Omental fat pad (tissue), 4 donors: ENCODE measurements around the gene TOX4. TPM values are rescaled to one million over a fixed set of nuclear protein-coding genes. Genes with fewer than 3 reads are reported as not detected.
"Not testable (repeated sequence)": the region's sequence is repeated elsewhere in the genome, so short reads cannot be mapped to it uniquely, and the experiment has no call there.

Source experiments
- ATAC-seq: fragments of 150-250 bp; one replicate; pipeline ENCODE4 v1.9.1; 2016; ENCODE audit warnings: mild to moderate bottlenecking, moderate library complexity; ENCODE audit not compliant: low FRiP score
- DNase-seq: peaks from one replicate; pipeline ENCODE4 v3.0.0-alpha.2; 2019; ENCODE audit warnings: low spot score
- total RNA-seq, 4 donors: library from RNA; depleted of rRNA; stranded (reverse); fragments of >200 nt; gene quantifications; one replicate each; pipeline ENCODE4 v1.1.0, GENCODE V29; 2016
- TF ChIP-seq, protein P1 (sequence below), 3 donors: fragments of 450-650 bp; IDR thresholded peaks; one replicate each; pipeline ENCODE4 v1.5.1; 2016 to 2017; ENCODE audit warnings: antibody characterized with exemption in 3 of 3, mild to moderate bottlenecking in 3 of 3, moderate library complexity in 2 of 3

TOX4 gene
- total RNA-seq, result 10 to 100 TPM; 37.8 to 79.6 (median 56.8) TPM

DNA sequence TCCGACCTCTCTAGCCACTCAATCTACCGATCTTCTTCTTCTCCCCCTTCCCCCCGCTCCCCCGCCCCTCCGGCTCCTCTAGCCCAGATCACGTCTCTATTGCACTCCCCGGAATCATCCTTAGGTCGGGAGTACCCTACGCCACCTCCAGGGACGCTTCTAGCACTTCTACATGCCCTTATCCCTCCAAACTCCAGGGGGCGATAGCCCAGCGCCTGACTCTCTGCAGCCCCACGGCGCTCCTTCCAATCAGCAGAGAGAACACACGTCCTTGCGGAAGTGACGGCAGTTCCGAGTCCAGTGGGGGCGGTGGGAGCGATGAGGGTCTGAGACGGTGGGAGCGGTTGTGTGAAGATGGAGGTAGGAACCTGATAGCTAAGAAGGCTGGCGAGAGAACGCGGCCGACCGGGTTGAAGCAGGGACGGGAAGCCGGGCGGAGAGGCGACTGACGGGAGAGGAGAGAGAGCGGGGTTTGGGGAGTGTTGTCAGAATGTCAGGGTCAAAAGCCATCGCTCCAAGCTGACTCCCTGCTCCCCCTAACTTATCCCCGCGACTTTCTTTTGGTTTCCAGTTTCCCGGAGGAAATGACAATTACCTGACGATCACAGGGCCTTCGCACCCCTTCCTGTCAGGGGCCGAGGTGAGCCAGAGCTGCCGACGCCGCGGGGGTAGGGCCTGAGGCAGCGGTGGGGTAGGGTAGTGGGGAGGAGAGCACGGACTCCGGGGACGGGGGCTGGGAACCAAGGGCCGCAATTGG lies at the start of gene TOX4, which contains the start of gene RAB2B:
Gene TOX4 (plus strand): TSS at position 271 of the 757 bp plus-strand sequence. CDS start 84 bp downstream, at position 355.
Gene RAB2B (minus strand): TSS at position 35 of the 757 bp plus-strand sequence. CDS start 87 bp downstream, outside the sequence.
- peak; percentile 100 for ATAC-seq
- peak; percentile 89 for DNase-seq
- TF ChIP-seq, protein P1, sequence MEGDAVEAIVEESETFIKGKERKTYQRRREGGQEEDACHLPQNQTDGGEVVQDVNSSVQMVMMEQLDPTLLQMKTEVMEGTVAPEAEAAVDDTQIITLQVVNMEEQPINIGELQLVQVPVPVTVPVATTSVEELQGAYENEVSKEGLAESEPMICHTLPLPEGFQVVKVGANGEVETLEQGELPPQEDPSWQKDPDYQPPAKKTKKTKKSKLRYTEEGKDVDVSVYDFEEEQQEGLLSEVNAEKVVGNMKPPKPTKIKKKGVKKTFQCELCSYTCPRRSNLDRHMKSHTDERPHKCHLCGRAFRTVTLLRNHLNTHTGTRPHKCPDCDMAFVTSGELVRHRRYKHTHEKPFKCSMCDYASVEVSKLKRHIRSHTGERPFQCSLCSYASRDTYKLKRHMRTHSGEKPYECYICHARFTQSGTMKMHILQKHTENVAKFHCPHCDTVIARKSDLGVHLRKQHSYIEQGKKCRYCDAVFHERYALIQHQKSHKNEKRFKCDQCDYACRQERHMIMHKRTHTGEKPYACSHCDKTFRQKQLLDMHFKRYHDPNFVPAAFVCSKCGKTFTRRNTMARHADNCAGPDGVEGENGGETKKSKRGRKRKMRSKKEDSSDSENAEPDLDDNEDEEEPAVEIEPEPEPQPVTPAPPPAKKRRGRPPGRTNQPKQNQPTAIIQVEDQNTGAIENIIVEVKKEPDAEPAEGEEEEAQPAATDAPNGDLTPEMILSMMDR (IDR thresholded peaks at IDR 0.05), result peak in 2 of 3 donors; percentile 99

DNA sequence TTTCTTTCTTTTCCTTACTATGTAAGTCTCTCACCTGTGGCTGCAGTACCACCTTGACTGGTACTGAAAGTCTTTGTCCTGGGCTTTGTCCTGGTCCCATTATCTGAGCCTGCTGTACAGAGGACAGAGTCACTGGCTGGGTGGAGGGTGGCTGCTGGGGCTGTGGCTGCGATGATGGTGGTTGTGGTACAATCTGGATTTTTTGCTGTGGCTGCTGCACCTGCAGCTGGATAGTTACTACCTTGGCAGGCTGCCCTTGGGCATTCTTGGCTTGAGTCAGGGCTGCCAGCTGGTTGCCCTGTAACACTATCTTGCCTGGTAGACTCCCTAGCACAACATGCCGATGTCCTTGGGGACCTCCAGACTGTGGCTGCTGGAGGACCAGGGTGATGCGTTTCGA lies 48.1 kb upstream of the TOX4 start:
- DNase-seq, result no peak
- TF ChIP-seq, protein P1 (IDR thresholded peaks at IDR 0.05), result no peak
- no peak for ATAC-seq

DNA sequence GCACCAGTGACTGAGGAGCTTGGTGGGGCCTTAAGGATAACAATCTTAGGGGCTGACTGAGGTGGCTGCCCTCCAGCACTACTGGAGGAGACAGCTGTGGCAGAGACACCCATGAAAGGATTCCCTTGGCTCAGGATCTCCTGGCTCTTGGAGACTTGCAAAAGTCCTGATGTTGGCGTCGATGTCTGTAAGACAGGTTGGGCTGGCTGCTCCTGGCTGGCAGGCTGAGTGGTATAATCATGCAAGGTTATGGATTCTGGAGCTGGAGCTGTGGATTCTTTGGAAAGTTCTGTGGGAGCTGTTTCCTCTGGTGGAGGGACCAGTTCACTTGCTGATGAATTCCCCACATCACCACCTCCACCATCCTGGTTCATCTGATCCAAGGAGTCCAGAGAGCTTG lies 45.9 kb upstream of the TOX4 start:
- TF ChIP-seq, protein P1 (IDR thresholded peaks at IDR 0.05), result no peak
- DNase-seq (no peak), ATAC-seq (no peak)

DNA sequence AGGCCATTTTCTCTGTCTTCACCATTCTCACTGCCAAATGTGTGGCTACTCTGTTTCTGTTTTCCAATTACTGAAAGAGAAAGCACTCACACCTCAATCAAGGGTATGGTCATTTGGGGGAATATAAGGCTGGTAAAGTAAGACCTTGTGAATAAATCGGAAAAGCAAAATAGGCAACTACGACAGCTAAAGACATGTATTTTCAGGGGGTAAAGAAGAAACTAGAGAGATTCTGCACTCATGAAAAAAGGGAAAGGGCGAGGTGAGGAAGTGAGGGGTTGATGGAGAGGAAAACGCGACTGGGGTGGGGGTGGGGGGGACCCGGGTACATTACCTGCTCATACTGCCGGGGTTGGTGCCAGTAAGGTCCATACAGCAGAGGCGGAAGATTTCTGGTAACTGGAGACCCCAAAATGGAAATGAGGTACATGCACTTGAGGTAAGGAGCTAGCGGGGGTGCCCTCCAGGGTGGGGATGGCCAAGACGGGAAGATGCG lies 40.4 kb upstream of the TOX4 start:
- no peak for ATAC-seq
- TF ChIP-seq, protein P1 (IDR thresholded peaks at IDR 0.05), result no peak
- DNase-seq, result no peak

DNA sequence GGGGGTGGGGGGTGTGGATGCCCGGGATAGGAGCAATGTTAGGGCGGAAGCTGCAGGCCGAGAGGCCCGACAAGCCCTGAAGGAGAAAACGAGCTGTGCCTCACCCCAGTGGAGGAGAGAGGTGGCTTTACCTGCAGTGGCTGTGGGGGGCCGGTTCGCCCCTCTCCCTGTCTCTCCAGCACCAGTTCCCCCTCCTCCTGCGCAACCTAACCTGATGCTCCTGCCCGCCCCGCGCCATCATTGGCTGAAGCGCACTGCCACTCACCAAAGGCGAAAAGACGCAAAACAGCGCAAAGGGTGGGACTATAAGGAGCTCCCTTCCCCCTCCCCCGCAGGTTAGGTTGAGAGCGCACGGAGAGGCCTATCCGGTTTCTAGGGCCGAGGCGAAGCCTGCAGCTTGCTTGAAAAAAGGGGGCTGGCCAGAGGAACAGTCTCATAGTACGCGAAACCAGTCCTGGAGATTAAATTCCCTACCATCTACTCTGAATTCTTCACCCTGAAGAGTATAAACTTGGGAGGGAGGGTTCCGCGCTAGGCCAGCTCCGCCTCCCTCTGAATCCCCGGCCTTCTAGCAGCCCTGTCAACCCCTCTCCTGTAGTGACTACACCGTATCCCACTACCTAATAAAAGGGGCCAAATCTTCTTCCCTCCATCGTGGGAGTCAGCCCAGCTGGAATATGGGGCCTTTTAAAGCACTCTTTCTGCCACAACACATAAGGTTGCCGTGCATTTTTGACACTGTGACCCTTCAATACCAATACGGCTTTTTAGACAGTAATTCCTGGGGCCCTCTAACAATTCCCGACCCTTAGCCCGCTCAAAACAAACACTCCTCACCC lies 39.7 kb upstream of the TOX4 start:
- ATAC-seq (peak; percentile 99), DNase-seq (peak; percentile 99)
- TF ChIP-seq, protein P1 (IDR thresholded peaks at IDR 0.05), result no peak

DNA sequence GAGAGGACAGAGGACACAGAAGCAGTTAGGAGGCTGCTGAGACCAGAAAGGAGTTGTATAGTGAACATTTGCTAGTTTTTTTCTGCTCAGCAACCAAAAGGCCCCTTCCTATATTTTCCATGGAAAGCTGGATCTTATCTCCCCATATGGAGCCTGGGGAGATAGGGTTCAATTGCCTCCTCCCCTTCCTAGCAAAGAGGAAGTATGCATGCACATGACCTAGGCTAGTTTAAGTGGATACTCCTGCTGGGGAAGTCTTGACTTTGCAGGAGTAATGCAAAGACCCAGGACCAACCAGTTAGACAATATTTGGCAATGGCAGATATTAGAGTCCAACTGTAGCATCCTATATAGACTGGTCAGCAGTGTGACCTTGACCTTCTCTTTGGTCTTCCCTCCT lies 36.1 kb upstream of the TOX4 start:
- DNase-seq, result no peak
- no peak for ATAC-seq
- TF ChIP-seq, protein P1 (IDR thresholded peaks at IDR 0.05), result no peak

DNA sequence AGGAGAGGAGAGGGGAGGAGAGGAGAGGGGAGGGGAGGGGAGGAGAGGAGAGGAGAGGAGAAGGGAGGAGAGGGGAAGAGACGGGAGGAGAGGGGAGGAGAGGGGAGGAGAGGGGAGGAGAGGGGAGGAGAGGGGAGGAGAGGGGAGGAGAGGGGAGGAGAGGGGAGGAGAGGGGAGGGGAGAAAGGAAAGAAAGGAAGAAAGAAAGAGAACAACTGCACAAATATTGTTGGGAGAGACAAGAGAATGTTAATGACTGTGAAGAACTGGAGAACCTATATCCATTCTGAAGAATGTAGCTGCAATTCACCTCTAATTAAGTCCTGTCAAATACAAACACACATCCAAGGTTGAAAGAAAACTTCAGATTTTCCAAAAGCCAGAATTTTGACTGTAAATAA lies 34.3 kb upstream of the TOX4 start:
- not testable (repeated sequence) for ATAC-seq, DNase-seq
